Panc1 (cell line): ENCODE results near the gene LOXL3.

ENCODE experiments used
- POLR2AphosphoS5 ChIP-seq: IDR thresholded peaks from 2 replicates; pipeline ENCODE4 v1.6.1; 2012; ENCODE audit warnings: mild to moderate bottlenecking, low read depth, low read length, moderate library complexity
- SIN3A ChIP-seq: IDR thresholded peaks from 2 replicates; pipeline ENCODE4 v1.6.1; 2012; ENCODE audit warnings: low read depth, mild to moderate bottlenecking, low read length, moderate library complexity, borderline replicate concordance; ENCODE audit not compliant: insufficient read depth
- TCF7L2 ChIP-seq: IDR thresholded peaks from 2 replicates; pipeline ENCODE4 v1.6.1; 2011; ENCODE audit warnings: mild to moderate bottlenecking, low read depth, low read length, inconsistent platforms
- TF ChIP-seq, protein P1 (sequence below): fragments of 450-650 bp; IDR thresholded peaks from 2 replicates; pipeline ENCODE4 v1.5.1; 2017; ENCODE audit warnings: mild to moderate bottlenecking
- TF ChIP-seq, protein P2 (sequence below), 2 experiments: IDR thresholded peaks; 2 replicates each; pipeline ENCODE4 v1.6.1; 2011 to 2012; ENCODE audit warnings: low read depth in 2 of 2, control low read depth in 1 of 2, low read length in 1 of 2, mild to moderate bottlenecking in 1 of 2, moderate library complexity in 1 of 2; ENCODE audit not compliant: insufficient read depth in 1 of 2

DNA sequence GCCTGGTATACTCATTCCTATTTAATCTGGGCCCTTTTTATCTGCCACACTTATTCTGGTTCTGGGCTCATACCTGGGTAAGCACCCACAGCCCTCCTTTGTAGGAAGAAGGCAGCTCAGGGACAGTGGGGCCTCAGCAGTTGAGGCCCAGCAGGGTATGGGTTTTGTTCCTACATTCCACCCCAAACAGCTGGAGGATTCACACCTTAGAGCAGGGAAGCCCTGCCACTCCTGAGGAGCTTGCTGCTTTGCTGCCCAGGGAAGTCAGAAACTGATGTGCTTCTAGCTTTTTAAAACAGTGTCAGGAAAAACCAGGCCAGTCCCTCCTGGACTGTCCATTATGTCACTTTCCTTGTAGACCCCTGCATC is 53.2 kb downstream of the LOXL3 start:
- TF ChIP-seq, protein P1, sequence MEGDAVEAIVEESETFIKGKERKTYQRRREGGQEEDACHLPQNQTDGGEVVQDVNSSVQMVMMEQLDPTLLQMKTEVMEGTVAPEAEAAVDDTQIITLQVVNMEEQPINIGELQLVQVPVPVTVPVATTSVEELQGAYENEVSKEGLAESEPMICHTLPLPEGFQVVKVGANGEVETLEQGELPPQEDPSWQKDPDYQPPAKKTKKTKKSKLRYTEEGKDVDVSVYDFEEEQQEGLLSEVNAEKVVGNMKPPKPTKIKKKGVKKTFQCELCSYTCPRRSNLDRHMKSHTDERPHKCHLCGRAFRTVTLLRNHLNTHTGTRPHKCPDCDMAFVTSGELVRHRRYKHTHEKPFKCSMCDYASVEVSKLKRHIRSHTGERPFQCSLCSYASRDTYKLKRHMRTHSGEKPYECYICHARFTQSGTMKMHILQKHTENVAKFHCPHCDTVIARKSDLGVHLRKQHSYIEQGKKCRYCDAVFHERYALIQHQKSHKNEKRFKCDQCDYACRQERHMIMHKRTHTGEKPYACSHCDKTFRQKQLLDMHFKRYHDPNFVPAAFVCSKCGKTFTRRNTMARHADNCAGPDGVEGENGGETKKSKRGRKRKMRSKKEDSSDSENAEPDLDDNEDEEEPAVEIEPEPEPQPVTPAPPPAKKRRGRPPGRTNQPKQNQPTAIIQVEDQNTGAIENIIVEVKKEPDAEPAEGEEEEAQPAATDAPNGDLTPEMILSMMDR, result no peak
- TF ChIP-seq, protein P2, sequence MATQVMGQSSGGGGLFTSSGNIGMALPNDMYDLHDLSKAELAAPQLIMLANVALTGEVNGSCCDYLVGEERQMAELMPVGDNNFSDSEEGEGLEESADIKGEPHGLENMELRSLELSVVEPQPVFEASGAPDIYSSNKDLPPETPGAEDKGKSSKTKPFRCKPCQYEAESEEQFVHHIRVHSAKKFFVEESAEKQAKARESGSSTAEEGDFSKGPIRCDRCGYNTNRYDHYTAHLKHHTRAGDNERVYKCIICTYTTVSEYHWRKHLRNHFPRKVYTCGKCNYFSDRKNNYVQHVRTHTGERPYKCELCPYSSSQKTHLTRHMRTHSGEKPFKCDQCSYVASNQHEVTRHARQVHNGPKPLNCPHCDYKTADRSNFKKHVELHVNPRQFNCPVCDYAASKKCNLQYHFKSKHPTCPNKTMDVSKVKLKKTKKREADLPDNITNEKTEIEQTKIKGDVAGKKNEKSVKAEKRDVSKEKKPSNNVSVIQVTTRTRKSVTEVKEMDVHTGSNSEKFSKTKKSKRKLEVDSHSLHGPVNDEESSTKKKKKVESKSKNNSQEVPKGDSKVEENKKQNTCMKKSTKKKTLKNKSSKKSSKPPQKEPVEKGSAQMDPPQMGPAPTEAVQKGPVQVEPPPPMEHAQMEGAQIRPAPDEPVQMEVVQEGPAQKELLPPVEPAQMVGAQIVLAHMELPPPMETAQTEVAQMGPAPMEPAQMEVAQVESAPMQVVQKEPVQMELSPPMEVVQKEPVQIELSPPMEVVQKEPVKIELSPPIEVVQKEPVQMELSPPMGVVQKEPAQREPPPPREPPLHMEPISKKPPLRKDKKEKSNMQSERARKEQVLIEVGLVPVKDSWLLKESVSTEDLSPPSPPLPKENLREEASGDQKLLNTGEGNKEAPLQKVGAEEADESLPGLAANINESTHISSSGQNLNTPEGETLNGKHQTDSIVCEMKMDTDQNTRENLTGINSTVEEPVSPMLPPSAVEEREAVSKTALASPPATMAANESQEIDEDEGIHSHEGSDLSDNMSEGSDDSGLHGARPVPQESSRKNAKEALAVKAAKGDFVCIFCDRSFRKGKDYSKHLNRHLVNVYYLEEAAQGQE (IDR thresholded peaks at IDR 0.05; ENCODE audit: insufficient read depth in 1 of 2, low read depth in 2 of 2, low read length in 1 of 2), result no peak
- TF ChIP-seq SIN3A, result no peak
- TF ChIP-seq TCF7L2, result no peak
- TF ChIP-seq POLR2AphosphoS5, result no peak
